LHCN-M2 (cell line): ENCODE measurements around the gene ARX. TPM values are rescaled to one million over a fixed set of nuclear protein-coding genes. Genes with fewer than 3 reads are reported as not detected.

Experiments
- DNase-seq: peaks from one replicate; pipeline ENCODE4 v3.0.0-alpha.2; 2012; ENCODE audit warnings: low read depth
- total RNA-seq: library from RNA; depleted of rRNA; stranded (reverse); fragments of >200 nt; gene quantifications from 2 replicates; pipeline ENCODE4 v1.2.3, GENCODE V29; 2014

Gene ARX
- total RNA-seq, 1 experiment from 2014 or later, result 0.06 TPM

GRCh38 chrX:25016938-25017598 is 1.3 kb upstream of the ARX start:
- DNase-seq, result no peak

- DNase-seq, result no peak
These were observed 551 bp upstream of the ARX start for GRCh38 chrX:25016361-25016671.

- DNase-seq, result no peak
These were observed 1.4 kb downstream of the ARX start for GRCh38 chrX:25014366-25014838.

DNA sequence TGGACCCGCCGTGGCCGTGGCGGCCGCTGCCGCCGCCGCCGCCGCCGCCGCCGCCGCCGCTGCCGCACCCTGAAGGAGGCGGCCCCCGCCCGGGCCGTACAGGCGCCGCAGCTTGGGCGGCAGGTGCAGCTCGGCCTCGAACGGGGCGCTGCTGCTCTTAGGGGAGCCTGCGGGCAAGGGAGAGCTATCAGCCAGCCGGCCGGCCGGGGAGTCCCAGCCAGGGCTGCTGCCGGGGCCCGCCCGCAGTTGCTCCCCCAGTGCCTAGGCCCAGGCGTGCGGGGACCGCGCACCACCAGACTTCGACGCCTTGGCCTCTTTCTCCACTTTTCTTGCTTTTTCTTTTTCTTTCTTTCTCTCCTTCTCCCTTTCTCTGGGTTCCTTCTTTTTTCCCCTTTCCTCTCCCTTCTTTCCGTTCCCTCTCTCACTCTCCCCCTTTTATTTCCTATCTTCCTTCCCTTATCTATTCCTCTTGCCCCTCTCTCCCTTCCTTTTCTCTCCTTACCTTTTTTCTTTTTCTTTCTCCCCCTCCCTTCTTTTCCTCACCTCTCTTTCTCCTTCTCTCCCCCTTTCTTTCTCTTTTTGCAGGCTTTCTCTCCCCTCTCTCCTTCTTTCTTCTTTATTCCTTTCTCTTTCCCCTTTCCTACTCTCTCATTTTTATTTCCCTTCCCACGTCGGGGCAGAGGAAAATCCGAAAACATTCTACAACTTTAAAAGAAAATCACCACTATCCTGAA is 2.0 kb downstream of the ARX start:
- no peak for DNase-seq

DNA sequence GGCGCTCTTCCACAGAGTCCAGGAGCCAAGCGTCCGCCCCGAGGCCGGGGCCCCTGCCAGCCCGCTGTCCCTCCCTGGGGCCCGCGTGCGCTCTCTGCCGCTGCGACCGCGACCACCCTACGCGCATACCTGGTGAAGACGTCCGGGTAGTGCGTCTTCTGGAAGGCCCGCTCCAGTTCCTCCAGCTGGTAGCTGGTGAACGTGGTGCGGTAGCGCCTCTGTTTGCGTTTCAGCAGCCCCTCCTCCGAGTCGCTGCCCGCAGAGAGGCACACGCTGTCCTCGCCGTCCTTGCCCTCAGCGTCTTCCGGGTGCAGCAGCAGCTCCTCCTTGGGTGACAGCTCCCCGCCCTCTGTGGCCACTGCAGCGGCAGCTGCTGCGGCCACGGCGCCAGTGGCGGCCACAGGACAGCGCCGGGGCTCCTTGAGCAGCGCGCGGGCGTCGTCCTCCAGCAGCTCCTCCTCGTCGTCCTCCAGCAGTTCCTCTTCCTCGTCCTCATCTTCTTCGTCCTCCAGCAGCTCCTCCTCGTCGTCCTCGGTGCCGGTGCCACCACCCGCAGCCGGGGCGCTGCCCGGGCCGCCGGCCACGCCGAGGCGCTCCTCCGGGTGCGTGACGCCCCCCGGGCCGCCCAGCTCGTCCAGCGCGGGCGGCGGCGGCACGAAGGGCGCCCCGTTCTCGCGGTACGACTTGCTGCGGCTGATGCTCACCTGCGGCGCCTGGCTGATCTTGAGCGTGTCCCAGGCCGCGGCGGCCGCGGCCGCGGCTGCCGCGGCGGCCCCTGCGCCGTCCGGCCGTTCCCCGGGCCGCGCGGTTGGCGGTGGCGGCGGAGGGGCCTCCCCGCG is 2.8 kb downstream of the ARX start:
- DNase-seq, result no peak

DNA sequence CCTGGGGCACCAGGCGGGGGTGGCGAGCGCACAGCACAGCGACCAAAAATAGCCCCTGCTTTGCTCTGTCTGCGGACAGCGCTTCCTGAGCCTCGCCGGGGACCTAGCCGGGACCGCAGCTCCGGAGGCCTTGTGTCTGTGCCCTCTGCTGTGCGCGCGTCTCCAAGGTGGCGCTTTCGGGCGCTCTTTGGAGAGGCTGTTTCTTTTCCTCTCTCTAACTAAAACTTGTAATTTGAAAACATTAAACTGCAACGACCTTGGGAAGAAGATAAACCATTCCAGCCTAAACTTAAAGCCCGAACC is 3.4 kb downstream of the ARX start:
- no peak for DNase-seq

DNA sequence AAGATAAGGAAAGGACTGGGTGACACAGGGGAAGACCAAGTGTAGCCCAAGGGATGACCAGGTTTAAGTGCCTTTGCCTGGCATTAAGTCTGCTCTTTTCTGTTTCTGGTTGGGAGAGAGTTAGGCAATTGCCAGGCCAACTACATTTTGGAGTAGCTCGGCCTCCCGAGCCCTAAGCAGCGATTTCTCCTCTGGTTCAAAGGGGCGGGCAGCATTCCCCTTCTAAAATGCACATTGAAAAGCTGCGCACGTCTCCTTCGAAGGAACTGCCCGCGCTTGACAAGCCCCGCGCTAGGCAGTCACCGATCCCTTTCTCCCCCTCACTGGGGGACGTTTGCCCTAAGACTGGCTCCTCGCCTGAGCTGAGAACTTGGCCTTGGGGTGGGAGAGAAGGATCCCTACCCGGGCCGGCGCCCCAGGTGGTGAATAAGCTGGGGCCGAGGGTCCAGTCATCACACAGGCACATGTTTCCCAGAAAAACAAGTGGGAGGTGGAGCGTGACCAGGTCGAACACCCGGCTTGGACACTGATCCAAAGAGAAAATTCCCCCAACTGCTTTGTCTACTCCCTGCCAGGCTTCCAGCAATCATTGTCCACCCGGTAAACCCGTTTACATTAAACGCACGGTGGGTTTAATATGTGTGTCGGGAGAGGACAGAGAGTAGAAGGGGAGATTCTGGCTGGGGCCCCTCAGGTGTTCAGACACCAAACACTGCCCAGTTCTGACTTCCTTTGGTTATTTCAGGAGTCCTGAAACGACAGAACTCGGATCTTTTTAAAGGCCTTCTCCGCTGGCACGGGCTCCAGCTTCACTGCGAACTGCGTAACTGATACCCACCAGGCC is 4.0 kb downstream of the ARX start:
- no peak for DNase-seq

DNA sequence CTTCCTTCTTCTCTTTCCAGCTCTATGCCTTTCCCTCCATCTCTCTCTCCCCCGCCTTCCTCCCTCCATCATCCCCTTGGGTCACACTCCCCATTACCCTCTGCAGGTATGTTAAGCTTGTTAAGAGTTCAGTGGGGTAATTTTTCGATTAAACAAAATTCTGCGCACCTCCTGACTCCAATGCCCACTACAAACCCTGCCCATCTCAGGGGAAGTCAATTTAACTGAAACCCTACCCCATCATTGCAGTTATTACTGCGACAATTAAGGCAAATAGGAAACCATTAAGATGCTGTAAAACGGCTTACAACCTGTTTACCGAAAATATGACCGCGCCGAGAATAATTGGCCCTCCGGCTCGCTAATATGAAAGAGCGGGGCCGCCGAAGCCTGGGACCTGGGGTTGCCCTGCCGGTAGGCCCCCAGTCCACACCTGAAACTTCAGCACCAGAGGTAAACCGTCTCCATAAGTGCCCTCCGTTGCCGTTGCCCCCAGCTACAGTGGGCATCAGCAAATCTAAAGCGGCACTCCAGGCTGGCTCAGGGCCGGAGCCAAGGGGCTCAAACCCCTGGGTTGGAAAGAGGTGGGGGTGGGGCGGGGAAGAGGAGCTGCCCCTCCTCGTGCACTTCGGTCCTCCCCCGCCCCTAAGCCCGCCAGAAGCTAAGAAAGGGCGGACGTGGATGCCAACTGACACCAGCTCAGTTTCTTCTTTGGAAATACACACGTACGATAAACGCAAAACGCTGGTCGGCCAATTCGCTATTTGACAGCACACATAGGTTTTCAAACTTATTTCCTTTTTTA is 4.8 kb downstream of the ARX start:
- DNase-seq, result no peak

DNA sequence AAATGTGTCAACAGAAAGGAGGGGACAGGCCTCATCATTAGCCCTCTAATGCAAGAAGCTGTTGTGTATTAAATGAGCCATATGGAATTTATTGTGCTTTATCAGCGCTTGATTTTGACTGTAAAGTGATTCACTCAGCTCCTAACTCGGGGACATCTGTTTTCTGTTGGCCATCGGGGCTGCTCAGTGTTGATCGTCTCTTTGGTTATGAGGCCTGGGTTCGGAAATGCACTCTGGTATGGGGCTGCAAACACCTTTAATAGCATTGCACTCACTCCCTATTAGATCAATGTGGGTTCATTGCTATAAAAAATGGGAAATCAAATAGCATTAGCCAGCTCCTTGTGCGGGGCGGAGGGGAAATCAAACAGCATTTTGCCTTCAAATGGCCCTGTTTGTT is 6.4 kb downstream of the ARX start:
- DNase-seq, result no peak

DNA sequence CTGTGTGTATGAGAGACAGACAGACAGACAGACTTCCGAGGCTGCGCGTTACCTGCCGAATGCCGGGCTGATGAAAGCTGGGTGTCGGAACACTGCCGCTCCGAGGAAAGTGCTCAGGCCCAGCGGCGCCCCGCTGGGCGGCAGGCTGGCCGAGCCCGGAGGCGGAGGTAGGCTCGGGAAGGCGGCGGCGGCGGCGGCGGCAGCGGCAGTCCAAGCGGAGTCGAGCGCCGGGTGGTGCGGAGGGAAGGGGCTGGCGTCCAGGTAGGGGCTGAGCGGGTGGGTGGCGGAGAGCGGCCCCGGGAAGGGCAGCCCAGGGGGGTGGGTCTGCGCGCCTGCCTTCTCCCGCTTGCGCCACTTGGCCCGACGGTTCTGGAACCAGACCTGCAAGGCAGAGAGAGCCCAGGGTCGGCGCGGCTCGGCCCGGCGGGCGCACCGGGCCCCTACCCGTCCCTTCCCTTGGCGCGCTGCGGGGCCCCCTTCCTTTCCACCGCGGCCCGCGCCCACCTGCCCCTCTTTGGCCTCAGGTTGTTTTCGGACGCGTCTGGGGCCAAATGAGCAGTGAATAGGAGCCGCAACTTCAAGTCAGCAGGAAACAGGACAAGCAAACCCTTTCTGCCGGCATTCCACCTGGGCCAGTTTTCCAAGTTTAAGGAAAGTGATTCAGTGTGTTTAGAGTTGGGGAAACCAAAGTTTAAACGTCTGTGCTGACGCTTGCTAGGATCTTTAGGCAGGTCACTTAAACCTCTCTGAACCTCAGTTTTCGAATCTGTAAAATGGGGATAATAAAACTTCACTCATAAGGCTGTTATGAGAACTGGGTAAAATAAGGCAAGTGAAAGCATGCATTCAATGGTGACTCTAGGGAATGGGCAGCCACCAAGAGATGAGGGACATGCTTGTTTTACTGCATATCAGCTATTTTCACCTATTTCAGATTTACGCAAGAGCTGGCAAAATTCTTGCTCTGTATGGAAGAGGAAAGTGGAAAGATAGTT is 8.4 kb downstream of the ARX start:
- DNase-seq, result no peak

DNA sequence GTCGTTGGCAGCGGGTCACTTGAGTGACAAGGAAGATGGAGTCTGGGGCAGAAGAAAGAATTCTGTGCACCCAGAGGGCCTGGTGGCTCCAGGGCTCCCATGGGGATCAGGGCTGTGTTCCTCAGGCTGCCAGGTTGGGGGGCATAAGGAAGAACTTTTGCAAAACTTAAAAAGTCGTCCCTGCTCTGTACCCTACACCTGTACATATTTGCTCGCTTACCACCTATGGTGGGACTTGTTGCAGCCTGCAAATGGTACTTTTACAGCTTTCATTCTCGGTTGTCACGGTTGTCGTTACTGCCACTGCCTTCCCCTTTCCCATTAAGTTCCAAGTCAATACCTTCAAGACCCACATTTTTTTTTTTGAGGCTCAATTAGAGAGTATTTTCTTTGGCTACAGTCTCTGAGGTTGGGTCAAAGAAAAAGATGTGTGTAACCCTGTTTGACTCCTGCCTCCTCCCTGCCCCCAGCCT is 9.1 kb downstream of the ARX start:
- no peak for DNase-seq

GRCh38 chrX:25005382-25006185 is 10.2 kb downstream of the ARX start:
- DNase-seq, result no peak

DNA sequence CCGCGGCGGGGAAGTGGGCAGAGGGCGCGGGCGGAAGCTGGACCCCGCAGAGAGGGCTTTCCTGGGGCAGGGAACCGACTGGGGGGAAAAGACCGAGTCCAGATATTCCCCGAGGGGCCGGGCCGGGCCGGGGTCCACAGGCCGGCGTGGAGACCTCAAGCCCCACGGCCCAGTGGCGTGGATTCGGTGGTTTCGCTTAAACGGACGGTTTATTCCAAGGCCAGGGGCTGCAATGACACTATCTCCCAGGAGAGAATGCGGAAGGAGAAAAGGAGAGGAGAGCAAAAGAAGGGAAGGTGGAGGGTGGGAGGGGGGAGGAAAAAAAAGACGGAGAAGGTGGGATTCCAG is 10.8 kb downstream of the ARX start:
- DNase-seq, result no peak

- no peak for DNase-seq
These were observed 11.2 kb downstream of the ARX start for GRCh38 chrX:25004485-25005032.

DNA sequence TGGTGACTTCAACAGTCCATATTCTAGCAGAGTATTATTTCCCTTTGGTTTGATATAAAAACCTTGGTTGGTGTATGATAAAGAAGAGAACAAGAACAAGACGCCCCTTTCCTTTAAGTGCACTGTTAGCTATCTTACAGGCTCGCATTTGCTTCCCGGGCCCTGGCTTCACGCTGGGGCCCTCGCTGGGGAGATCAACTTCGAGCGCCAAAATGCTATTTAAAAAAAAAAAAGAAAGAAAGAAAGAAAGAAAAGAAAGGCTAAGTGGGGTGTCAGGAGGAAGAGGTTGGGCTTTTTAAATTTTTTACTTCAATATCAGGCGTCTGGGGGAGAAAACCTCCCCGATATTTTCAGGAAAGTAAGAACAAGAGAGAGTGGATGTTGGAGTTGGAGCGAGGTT is 11.7 kb downstream of the ARX start:
- DNase-seq, result no peak

DNA sequence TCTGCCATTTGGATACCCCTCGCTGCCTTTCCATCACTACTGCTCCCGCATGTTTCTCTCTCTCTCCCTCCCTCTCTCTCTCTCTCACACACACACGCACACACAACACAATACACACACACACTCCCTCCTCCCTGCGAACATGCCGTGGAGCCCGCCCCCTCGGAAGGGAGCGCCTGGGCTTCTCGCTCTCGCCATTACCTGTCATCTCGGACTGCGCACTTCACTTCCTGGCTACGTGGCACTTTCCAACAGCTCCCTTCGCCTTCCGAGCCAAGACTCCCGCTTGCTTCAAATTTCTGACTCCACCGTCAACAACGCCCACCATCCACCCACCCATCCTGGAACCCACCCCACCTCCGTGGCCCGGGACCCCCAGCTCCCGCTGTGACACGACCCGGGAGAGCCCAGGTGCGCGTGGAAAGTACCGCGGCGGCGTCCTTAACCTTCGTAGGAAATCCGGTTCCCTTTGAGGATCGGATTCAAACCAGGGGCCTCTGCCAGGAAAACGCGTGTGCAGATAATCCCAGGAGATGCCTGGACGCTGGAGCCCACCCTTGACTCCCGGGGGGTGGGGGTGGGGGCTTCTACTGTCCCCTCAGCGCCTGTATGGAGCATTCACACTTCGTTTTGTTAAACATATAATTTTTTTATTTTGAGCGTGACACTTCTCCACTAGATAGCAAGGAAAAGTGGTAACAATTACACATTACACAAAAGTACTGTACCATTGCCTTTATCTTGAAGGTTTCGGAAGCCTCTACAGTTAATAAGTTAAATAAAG is 12.5 kb downstream of the ARX start:
- DNase-seq, result no peak

GRCh38 chrX:25002661-25003020 is 13.1 kb downstream of the ARX start:
- no peak for DNase-seq
